Measurements from ENCODE around the gene WWTR1.

WWTR1 gene

DNA sequence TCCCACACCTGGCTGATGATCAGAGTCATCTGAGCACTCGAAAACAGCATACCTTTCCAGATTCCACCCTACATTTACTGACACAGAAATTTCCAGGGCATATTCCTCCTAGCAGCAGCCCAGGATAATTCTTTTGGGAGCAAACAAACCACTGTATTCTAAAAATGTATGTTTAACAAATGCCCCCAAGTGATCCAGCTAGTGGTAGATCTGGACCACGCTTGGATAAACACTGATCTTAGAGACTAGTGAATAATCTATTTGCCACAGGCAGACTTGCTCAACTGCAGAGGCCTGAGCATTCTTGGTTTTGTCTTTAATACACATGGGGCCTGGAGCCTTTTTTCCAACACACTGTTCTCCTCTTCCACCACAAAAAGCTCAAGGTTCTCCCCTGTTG is 93.7 kb downstream of the WWTR1 start:
- peak; percentile 45 for DNase-seq (ENCODE audit: low read depth)
- H3K4me3 ChIP-seq (ENCODE audit: low read depth, low read length), result no peak overlapping the region
- TF ChIP-seq, protein P1, sequence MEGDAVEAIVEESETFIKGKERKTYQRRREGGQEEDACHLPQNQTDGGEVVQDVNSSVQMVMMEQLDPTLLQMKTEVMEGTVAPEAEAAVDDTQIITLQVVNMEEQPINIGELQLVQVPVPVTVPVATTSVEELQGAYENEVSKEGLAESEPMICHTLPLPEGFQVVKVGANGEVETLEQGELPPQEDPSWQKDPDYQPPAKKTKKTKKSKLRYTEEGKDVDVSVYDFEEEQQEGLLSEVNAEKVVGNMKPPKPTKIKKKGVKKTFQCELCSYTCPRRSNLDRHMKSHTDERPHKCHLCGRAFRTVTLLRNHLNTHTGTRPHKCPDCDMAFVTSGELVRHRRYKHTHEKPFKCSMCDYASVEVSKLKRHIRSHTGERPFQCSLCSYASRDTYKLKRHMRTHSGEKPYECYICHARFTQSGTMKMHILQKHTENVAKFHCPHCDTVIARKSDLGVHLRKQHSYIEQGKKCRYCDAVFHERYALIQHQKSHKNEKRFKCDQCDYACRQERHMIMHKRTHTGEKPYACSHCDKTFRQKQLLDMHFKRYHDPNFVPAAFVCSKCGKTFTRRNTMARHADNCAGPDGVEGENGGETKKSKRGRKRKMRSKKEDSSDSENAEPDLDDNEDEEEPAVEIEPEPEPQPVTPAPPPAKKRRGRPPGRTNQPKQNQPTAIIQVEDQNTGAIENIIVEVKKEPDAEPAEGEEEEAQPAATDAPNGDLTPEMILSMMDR (conservative IDR thresholded peaks at IDR 0.05; ENCODE audit: low read depth, low read length), result no peak

DNA sequence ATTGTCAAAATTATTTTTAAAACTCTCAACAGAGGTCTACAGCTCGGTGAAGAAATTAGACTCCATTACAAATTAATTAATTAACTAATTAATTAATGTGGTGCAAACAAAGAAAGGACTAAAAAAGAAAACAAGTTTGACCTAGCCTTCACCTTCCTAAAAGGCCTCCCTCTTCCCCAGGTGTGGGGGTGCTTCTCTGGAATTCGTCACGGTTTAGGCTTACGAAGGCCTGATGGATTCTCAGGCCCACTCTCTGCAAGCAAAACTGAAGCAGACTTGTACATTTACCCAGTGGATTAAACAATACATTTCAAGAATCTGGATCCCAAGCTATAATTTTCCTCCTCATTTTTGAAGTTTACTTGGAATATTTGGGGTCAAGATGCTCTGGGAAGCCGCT is 94.7 kb downstream of the WWTR1 start:
- DNase-seq (ENCODE audit: low read depth), result no peak
- no peak overlapping the region for H3K4me3 ChIP-seq (ENCODE audit: low read depth, low read length)
- TF ChIP-seq, protein P1 (conservative IDR thresholded peaks at IDR 0.05; ENCODE audit: low read depth, low read length), result no peak

GRCh38 chr3:149560617-149561016 is 97.2 kb downstream of the WWTR1 start:
- TF ChIP-seq, protein P1 (conservative IDR thresholded peaks at IDR 0.05; ENCODE audit: low read depth, low read length), result no peak
- DNase-seq (ENCODE audit: low read depth), result no peak
- H3K4me3 ChIP-seq (ENCODE audit: low read depth, low read length), result no peak overlapping the region

- H3K4me3 ChIP-seq (ENCODE audit: low read depth, low read length), result no peak overlapping the region
- TF ChIP-seq, protein P1 (conservative IDR thresholded peaks at IDR 0.05; ENCODE audit: low read depth, low read length), result no peak
- no peak for DNase-seq (ENCODE audit: low read depth)
These were observed 97.8 kb downstream of the WWTR1 start for GRCh38 chr3:149560001-149560400.

- DNase-seq (ENCODE audit: low read depth), result no peak
- H3K4me3 ChIP-seq (ENCODE audit: low read depth, low read length), result no peak overlapping the region
- TF ChIP-seq, protein P1 (conservative IDR thresholded peaks at IDR 0.05; ENCODE audit: low read depth, low read length), result no peak
These were observed 98.3 kb downstream of the WWTR1 start for GRCh38 chr3:149559525-149559924.

- TF ChIP-seq, protein P1 (conservative IDR thresholded peaks at IDR 0.05; ENCODE audit: low read depth, low read length), result no peak
- no peak overlapping the region for H3K4me3 ChIP-seq (ENCODE audit: low read depth, low read length)
- DNase-seq (ENCODE audit: low read depth), result peak; percentile 69
These were observed 101.9 kb downstream of the WWTR1 start for GRCh38 chr3:149555927-149556326.

DNA sequence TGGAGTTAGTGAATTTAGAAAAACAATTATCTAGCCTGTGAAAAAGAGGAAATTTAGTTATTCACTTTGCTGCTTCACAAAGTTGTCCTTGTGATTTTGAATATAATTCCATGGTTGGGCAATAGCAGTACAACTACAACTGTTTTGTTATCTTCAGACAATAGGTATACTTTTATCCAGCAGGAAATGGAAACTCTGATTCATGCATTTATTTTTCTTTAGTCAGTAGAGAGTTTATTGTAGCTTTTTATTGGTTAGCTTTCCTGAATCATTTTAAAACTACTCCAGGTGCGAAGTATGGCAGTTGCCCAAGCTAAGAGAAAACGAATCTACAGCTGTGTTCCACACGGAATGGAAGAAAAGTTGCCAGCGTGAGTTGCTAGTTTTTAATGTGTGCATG is 103.0 kb downstream of the WWTR1 start:
- peak; percentile 75 for DNase-seq (ENCODE audit: low read depth)
- H3K4me3 ChIP-seq (ENCODE audit: low read depth, low read length), result no peak overlapping the region

More for the DNA sequence above, 103.0 kb downstream of the WWTR1 start:
- TF ChIP-seq, protein P1 (conservative IDR thresholded peaks at IDR 0.05; ENCODE audit: low read depth, low read length), result no peak

Measured in choroid plexus epithelial cell (primary cell).